Activated gamma-delta T cell treated with anti-CD3 and anti-CD28 coated beads, Interleukin-2, amount 50 U/mL, for 16 hours (primary cell): ENCODE data around the gene CEP170.
"Not testable (repeated sequence)": the region's sequence is repeated elsewhere in the genome, so short reads cannot be mapped to it uniquely, and the experiment has no call there.

Experiments used
- DNase-seq: peaks from one replicate; pipeline ENCODE4 v3.0.0-alpha.2; 2020; ENCODE audit warnings: low read depth

Gene CEP170

DNA sequence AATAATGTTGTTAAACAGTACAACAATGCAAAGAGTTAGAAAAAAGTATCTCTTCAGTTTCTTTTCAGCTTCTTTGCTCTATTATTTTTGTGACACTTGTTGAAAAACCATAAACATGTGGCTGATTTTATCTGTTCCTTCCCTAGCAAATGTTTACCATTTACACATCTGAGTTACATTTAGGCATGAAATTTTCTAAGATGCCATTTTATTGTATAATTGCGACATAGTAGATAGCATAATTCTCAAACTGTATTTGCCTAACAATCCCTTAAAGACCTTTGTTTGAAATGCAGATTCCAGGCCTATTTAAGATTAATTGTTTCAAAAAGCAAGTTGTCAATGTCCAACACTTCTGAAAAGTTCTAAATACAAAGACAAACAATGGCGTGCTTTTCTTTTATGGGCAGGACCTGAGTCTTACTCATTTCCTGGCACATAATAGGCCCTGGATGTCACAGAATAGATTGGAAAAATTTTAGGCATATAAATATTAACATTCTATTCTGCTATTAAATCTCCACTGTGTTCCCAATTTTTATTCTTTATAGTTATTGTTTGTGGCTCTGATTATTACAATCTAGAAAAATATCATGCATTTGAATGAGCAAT is 81.2 kb downstream of the CEP170 start:
- DNase-seq = not testable (repeated sequence)

- not testable (repeated sequence) for DNase-seq
Measured at GRCh38 chr1:243164911-243165310, 90.2 kb downstream of the CEP170 start.

- not testable (repeated sequence) for DNase-seq
Measured at GRCh38 chr1:243150906-243151305, 104.2 kb downstream of the CEP170 start.

DNA sequence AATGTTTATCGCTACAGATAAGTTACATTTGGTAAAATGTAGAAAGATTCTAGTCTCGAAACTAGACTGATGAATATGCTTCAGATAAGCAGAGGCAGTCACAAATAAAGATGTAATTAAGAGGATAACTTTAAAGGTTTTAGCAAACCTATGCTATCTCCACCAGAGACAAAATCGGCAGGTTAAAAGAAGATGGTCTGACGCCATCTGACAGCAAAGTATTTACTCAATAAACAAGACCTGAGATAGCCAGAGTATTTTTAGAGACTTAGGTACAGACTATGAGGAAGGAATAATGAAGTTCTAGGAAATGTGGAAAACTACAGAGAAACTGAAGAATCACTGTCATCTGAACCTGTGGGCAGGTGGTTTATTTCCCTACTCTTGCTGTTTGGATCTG is 106.0 kb downstream of the CEP170 start:
- DNase-seq = not testable (repeated sequence)

DNA sequence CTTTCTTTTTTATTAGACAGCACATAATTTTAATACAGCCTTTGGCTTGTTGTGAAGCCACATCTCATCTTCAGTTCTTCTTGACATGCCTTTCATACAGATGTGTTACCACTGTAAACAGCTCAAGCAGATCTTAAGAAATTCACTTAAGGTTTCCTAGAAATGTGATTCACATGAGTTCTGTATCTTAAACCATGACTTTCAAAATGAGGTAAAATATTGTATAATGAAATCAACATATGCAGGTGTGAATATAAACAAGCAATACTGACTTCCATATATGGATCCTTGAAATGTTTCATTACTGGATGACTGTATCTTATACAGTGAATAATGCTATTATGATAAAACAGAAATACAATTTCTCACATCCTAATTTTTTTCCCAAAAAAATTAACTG is 107.7 kb downstream of the CEP170 start:
- DNase-seq = not testable (repeated sequence)

DNA sequence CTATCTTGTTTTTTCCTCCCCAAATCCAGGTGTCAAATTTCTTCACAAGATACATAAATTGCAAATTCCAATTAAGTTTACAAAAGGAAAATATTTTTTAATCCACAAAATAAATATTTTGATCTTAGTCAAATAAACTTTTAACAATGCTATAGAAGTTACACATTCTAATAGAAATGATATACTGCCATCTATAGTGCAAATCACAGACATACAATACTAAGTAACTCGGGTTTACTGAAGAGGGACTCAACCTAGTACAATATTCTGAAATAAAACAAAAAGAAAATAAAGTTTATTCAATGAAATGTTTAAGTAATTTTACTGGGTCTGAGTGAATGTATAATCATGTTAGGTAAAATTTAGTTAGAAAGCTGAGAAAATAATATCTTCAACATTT is 114.6 kb downstream of the CEP170 start:
- not testable (repeated sequence) for DNase-seq

DNA sequence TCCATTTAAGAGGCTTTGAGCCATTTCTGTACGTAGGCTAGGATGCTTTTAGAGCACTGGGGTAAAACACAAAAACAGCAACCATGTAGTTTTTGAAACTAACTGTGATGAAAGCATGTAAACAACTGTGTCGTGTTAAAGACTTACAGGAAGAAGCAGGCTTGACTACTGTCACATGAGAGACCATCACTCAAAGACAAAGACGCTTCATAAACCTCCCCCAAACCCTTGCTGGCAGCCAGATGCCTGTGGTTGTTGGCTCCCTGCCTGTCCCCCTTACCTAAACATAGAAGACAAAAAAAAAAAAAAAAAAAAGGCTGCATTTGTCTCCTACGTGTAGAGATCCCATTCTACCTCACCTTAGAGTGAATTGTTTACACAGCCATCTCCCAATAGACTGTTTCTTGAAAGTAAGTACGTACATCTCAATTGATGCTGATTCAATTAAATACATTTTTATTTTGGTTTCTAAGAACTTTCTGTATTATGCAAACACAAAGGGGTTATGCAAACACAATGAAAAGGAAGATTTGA is 132.1 kb downstream of the CEP170 start:
- not testable (repeated sequence) for DNase-seq

DNA sequence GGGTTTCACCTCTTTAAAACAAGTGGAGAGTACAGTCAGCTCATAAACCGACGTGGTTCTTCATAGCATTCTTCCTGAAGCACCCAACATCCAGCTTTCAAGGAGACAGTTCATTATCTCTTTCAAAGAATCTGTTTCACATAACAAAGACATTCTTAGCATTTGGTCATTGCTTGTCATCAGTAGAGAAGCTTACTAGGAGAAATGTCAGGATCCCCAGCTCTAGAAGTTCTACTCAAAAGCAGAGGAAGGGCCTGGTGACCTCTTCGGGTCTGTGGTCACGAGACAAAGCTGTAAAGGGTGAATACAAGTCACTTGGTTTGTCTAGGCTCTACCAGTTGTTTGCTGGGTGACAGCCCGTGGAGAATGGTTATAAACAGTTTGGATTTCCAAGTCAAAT is 133.1 kb downstream of the CEP170 start:
- DNase-seq = not testable (repeated sequence)

DNA sequence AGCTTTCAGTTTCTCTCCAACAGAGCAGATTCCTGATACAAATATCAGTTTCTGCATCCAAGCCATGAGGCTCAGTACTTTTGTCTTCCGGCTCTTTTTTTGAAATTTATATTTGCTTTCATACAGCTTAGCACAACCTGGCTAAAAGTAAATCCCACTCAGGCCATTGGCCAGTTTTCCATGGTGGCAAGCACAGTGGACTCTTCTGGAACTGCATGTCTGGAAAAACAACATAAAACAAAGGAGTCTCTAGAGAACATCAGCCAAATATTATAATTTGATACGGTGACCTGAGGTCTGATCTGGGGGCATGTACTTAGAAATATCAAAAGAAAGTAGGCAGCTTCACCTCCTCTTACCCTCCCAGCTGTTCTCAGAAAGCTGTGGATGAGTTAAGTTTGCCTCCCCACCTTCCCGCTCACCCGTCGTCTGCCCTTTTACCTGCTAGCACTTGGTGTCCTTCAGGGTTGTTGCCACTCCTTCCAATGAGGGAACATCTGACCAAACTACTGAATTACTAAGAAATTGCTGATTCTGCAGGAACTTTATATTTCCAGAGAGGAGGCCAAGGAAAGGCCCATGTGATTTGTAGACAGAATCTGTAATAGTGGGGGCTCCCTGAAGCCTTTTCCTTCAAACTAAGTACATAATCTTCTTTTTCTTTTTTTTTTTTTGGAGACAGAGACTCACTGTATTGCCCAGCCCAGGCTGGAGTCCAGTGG is 136.3 kb downstream of the CEP170 start:
- not testable (repeated sequence) for DNase-seq

- not testable (repeated sequence) for DNase-seq
Measured at GRCh38 chr1:243116187-243116586, 138.9 kb downstream of the CEP170 start.

GRCh38 chr1:243114769-243115168 is 140.3 kb downstream of the CEP170 start:
- not testable (repeated sequence) for DNase-seq

DNA sequence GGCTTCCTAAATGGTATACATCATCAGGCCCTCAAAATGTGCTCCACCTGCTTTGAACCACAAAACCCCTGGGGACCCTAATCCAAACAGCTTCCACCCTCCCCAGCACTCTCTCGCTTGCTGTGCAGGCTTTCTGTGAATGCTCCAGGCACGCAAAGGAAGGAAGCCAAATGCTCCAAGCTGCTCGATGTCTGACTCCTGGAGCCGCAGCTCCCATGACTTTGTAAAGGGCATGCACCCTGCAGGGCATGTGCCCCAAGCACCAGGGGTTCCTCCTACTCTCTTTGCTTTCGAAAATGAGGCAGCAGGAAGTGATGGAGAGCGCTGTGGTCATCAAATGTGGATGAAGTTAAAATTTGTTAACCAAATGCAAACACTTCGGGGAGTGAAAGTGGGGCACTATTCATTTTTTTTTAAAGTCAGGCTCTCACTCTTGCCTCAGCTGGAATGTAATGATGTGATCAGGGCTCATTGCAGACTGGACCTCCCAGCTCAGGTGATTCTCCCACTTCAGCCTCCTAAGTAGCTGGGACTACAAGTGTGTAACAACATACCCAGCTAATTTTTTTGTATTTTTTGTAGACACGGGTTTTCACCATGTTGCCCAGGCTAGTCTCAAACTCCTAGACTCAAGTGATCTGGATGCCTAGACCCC is 140.9 kb downstream of the CEP170 start:
- not testable (repeated sequence) for DNase-seq

GRCh38 chr1:243107171-243107570 is 147.9 kb downstream of the CEP170 start:
- DNase-seq = not testable (repeated sequence)

- not testable (repeated sequence) for DNase-seq
Measured at GRCh38 chr1:243105652-243106332, 149.3 kb downstream of the CEP170 start.

DNA sequence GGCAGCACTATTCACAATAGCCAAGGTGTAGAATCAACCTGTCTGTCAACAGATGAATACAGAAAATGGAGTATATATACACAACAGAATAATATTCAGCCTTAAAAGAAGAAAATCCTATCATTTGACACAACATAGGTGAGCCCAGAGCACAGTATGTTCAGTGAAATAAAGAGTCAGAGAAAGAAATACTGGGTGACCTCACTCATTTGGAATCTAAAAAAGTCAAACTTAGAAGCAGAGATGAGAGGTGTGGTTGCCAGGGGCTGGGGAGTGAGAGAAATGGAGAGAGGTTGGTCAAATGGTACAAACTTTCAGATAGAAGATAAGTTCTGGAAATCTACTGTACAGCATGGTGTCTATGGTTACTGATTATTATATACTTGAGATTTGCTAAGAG is 150.0 kb downstream of the CEP170 start:
- DNase-seq = not testable (repeated sequence)

- DNase-seq = not testable (repeated sequence)
Measured at GRCh38 chr1:243104452-243104851, 150.6 kb downstream of the CEP170 start.

- DNase-seq = peak; percentile 54
Measured at GRCh38 chr1:243101551-243102050, 153.5 kb downstream of the CEP170 start.

DNA sequence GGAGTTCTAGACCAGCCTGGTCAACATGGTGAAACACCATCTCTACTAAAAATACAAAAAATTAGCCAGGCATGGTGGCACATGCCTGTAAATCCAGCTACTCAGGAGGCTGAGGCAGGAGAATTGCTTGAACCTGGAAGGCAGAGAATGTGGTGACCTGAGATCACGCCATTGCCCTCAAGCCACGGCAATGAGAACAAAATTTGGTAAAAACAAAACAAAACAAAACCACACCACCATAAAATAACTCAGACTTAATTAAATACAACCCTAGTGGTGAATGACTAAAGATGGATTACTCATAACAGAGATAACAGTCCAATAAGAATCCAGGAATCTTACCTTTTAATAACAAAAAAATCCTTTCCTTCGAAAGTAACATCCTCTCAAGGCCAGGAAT is 167.7 kb downstream of the CEP170 start:
- DNase-seq = not testable (repeated sequence)
